HG03571 (cell line): ENCODE results near the gene EFEMP2.

ENCODE experiments used
- ATAC-seq: cut with Tn5 transposase; IDR thresholded peaks from one replicate; pipeline ENCODE4 v1.9.1; 2021; ENCODE audit not compliant: unreplicated experiment

EFEMP2 gene

GRCh38 chr11:65872586-65873317 lies at the start of gene EFEMP2:
Gene EFEMP2, minus strand, starts transcription at chr11:65872800. Its CDS starts 446 bp downstream, at chr11:65872354.
- ATAC-seq = no peak

GRCh38 chr11:65921876-65922275 lies 49.3 kb upstream of the EFEMP2 start:
- no peak for ATAC-seq

GRCh38 chr11:65921033-65921555 lies 48.5 kb upstream of the EFEMP2 start:
- no peak for ATAC-seq

- ATAC-seq = no peak
These were observed 47.8 kb upstream of the EFEMP2 start for GRCh38 chr11:65920372-65920802.

GRCh38 chr11:65919573-65920371 lies 47.2 kb upstream of the EFEMP2 start:
- ATAC-seq = peak; percentile 3

GRCh38 chr11:65919141-65919572 lies 46.6 kb upstream of the EFEMP2 start, which contains the start of gene DRAP1:
Gene DRAP1, plus strand, starts transcription at chr11:65919426. Its CDS starts 76 bp downstream, at chr11:65919502.
- peak; percentile 70 for ATAC-seq

GRCh38 chr11:65918211-65919140 lies 45.9 kb upstream of the EFEMP2 start, which contains the start of gene C11orf68:
Gene C11orf68, minus strand, starts transcription at chr11:65919062. Its CDS starts 31 bp downstream, at chr11:65919031.
- peak; percentile 63 for ATAC-seq

- ATAC-seq = no peak
These were observed 45.0 kb upstream of the EFEMP2 start for GRCh38 chr11:65917434-65918210.

GRCh38 chr11:65917077-65917433 lies 44.5 kb upstream of the EFEMP2 start:
- ATAC-seq = no peak

GRCh38 chr11:65916391-65916790 lies 43.8 kb upstream of the EFEMP2 start:
- ATAC-seq = no peak

GRCh38 chr11:65915821-65916251 lies 43.2 kb upstream of the EFEMP2 start:
- ATAC-seq = no peak

GRCh38 chr11:65915101-65915820 lies 42.7 kb upstream of the EFEMP2 start:
- ATAC-seq = no peak

GRCh38 chr11:65912845-65913244 lies 40.2 kb upstream of the EFEMP2 start:
- ATAC-seq = no peak

- ATAC-seq = no peak
These were observed 39.3 kb upstream of the EFEMP2 start for GRCh38 chr11:65911682-65912568.

GRCh38 chr11:65907878-65908277 lies 35.3 kb upstream of the EFEMP2 start:
- no peak for ATAC-seq

GRCh38 chr11:65906602-65907001 lies 34.0 kb upstream of the EFEMP2 start:
- no peak for ATAC-seq

- no peak for ATAC-seq
These were observed 31.1 kb upstream of the EFEMP2 start for GRCh38 chr11:65903715-65904114.

- ATAC-seq = no peak
These were observed 30.5 kb upstream of the EFEMP2 start for GRCh38 chr11:65903068-65903481.
